Endothelial cell of umbilical vein (primary cell): Measurements from ENCODE around the gene FEN1. TPM values are rescaled to one million over a fixed set of nuclear protein-coding genes. Genes with fewer than 3 reads are reported as not detected.

Experiments
- BruUV-seq: library from RNA; stranded (reverse); fragments of 400-500 nt; replicated peaks from 2 replicates; lab custom pipeline; 2021; lab: Mats Ljungman, UMichigan
- CTCF ChIA-PET: fragments of 300-600, 350-600 bp; sonication (Branson Sonifier 250); formaldehyde crosslinking; loops from one replicate; lab custom pipeline; 2021; ENCODE audit warnings: antibody characterized with exemption, inconsistent platforms; lab: Charles Lee
- POLR2A ChIA-PET: fragments of 300-600, 350-600 bp; sonication (Branson Sonifier 250); formaldehyde crosslinking; loops from one replicate; lab custom pipeline; 2021; ENCODE audit warnings: antibody characterized with exemption, inconsistent platforms; lab: Charles Lee
- DNase-seq: peaks from one replicate; pipeline ENCODE4 v3.0.0-alpha.2; 2011; ENCODE audit warnings: low read depth, low spot score
- FAIRE-seq: peaks from 2 replicates; lab custom pipeline; 2011; peaks lifted over from hg19 to GRCh38; lab: Jason Lieb, UNC
- H2AFZ ChIP-seq: 2 replicates; pipeline ENCODE4 v1.6.0; 2012; ENCODE audit warnings: low read depth, low read length, control low read depth, inconsistent platforms
- H3K27ac ChIP-seq: 2 replicates; pipeline ENCODE4 v1.5.1; 2011; ENCODE audit warnings: low read depth, mild to moderate bottlenecking, control low read depth, low read length, moderate library complexity; ENCODE audit not compliant: insufficient read depth
- H3K27me3 ChIP-seq, 2 experiments: 2 replicates each; pipeline versions ENCODE4 v1.6.0 to v1.6.1; 2011; ENCODE audit warnings: low read length in 2 of 2, mixed read lengths in 1 of 2; ENCODE audit not compliant: control insufficient read depth in 2 of 2, insufficient read depth in 2 of 2
- H3K36me3 ChIP-seq, 2 experiments: 2 replicates in 1 of 2; 3 replicates in 1 of 2; pipeline ENCODE4 v1.5.1; 2011; ENCODE audit warnings: low read length in 2 of 2, mild to moderate bottlenecking in 1 of 2, moderate library complexity in 1 of 2; ENCODE audit not compliant: control insufficient read depth in 2 of 2, insufficient read depth in 2 of 2; ENCODE audit errors: extremely low read depth in 1 of 2
- H3K4me1 ChIP-seq: 3 replicates; pipeline ENCODE4 v1.5.1; 2011; ENCODE audit warnings: mild to moderate bottlenecking, low read length; ENCODE audit not compliant: control insufficient read depth, insufficient read depth; ENCODE audit errors: extremely low read depth
- H3K4me2 ChIP-seq: 2 replicates; pipeline ENCODE4 v1.6.1; 2011; ENCODE audit warnings: low read length, control low read depth, mixed read lengths; ENCODE audit not compliant: insufficient read depth
- H3K4me3 ChIP-seq, 3 experiments: fragments of 200-600 bp in 1 of 3; sonication (generic), shearing (Covaris generic) in 1 of 3; replicated peaks in 1 of 3; 2 replicates each; pipeline ENCODE4 v1.5.1; 2011 to 2016; ENCODE audit warnings: control low read depth in 3 of 3, low read length in 3 of 3, mild to moderate bottlenecking in 2 of 3, inconsistent platforms in 1 of 3, low read depth in 1 of 3, moderate library complexity in 1 of 3; ENCODE audit not compliant: insufficient read depth in 1 of 3
- H3K79me2 ChIP-seq: 2 replicates; pipeline ENCODE4 v1.6.0; 2012; ENCODE audit warnings: low read length, inconsistent platforms; ENCODE audit not compliant: control insufficient read depth, insufficient read depth
- H3K9ac ChIP-seq: replicated peaks from 2 replicates; pipeline ENCODE3; 2011; ENCODE audit warnings: low read length, control low read depth; ENCODE audit not compliant: insufficient read depth; ENCODE audit errors: extremely low read depth
- H3K9me1 ChIP-seq: replicated peaks from 3 replicates; pipeline ENCODE4 v1.6.0; 2011; ENCODE audit warnings: mild to moderate bottlenecking, low read length; ENCODE audit not compliant: control insufficient read depth, insufficient read depth; ENCODE audit errors: extremely low read depth
- H3K9me3 ChIP-seq: replicated peaks from 2 replicates; pipeline ENCODE4 v1.5.1; 2012; ENCODE audit warnings: low read length, inconsistent platforms; ENCODE audit not compliant: control insufficient read depth, insufficient read depth
- H4K20me1 ChIP-seq: replicated peaks from 2 replicates; pipeline ENCODE3; 2011; ENCODE audit warnings: mild to moderate bottlenecking, low read length; ENCODE audit not compliant: control insufficient read depth, insufficient read depth; ENCODE audit errors: extremely low read depth
- EZH2 ChIP-seq: IDR thresholded peaks from 2 replicates; pipeline ENCODE4 v1.6.1; 2012; ENCODE audit warnings: borderline replicate concordance, low read depth, mild to moderate bottlenecking, moderate library complexity, low read length, inconsistent platforms; ENCODE audit not compliant: severe bottlenecking
- FOS ChIP-seq: IDR thresholded peaks from 2 replicates; pipeline ENCODE4 v1.6.1; 2011; ENCODE audit warnings: mild to moderate bottlenecking, low read length, moderate library complexity, borderline replicate concordance; ENCODE audit not compliant: insufficient read depth
- GATA2 ChIP-seq: IDR thresholded peaks from 2 replicates; pipeline ENCODE4 v1.7.0; 2011; ENCODE audit warnings: low read depth, mild to moderate bottlenecking, moderate library complexity, mixed read lengths, low read length; ENCODE audit not compliant: insufficient read length, insufficient read depth
- MYC ChIP-seq: IDR thresholded peaks from one replicate; pipeline ENCODE4 v1.6.1; 2011; ENCODE audit warnings: mild to moderate bottlenecking, low read depth, low read length
- POLR2A ChIP-seq: IDR thresholded peaks from 2 replicates; pipeline ENCODE4 v1.6.1; 2012; ENCODE audit warnings: low read depth, mild to moderate bottlenecking, control low read depth, low read length
- POLR2AphosphoS5 ChIP-seq: IDR thresholded peaks from 2 replicates; pipeline ENCODE4 v1.6.1; 2012; ENCODE audit warnings: low read depth, mild to moderate bottlenecking, control low read depth, low read length, moderate library complexity; ENCODE audit not compliant: insufficient read depth
- dilution Hi-C: fragments of 300-500 bp; cut with MboI; formaldehyde crosslinking; loops from one replicate; pipeline ENCODE4 v1.15.0; 2019; ENCODE audit warnings: low sequenced_read_pairs; ENCODE audit not compliant: extremely low pct_ligation_motif_present
- intact Hi-C: fragments of 100-400 bp; cut with micrococcal nuclease; formaldehyde crosslinking; loops from one replicate; pipeline ENCODE4 v1.10.0; 2022
- polyA plus RNA-seq, 4 experiments: library from polyadenylated mRNA; depleted of rRNA in 3 of 4; stranded (reverse) in 3 of 4; unstranded in 1 of 4; fragments of >200 nt; gene quantifications; 2 replicates each; pipeline versions ENCODE4 v1.2.1 to v1.2.3, GENCODE V29; 2011 to 2012; ENCODE audit warnings: missing spikeins in 1 of 4
- total RNA-seq: library from RNA; stranded (reverse); gene quantifications from 2 replicates; pipeline ENCODE4 v1.2.3, GENCODE V29; 2021
- TF ChIP-seq, protein P1 (sequence below), 2 donors: IDR thresholded peaks; 1 replicate in 1 of 2; 2 replicates in 1 of 2; pipeline ENCODE4 v1.5.1; 2011; ENCODE audit warnings: low read length in 2 of 2, mild to moderate bottlenecking in 2 of 2, moderate library complexity in 2 of 2, control low read depth in 1 of 2, inconsistent platforms in 1 of 2, low read depth in 1 of 2; ENCODE audit not compliant: insufficient read depth in 1 of 2; ENCODE audit errors: extremely low read depth in 1 of 2
- TF ChIP-seq, protein P2 (sequence below): IDR thresholded peaks from 2 replicates; pipeline ENCODE4 v1.6.1; 2011; ENCODE audit not compliant: insufficient read depth, insufficient read length

Gene FEN1
- total and polyA plus RNA-seq, 2 donors (not counting 3 experiments of a cell fraction or from before 2014, with no cell fraction given) = 29.3 to 60.5 TPM

DNA sequence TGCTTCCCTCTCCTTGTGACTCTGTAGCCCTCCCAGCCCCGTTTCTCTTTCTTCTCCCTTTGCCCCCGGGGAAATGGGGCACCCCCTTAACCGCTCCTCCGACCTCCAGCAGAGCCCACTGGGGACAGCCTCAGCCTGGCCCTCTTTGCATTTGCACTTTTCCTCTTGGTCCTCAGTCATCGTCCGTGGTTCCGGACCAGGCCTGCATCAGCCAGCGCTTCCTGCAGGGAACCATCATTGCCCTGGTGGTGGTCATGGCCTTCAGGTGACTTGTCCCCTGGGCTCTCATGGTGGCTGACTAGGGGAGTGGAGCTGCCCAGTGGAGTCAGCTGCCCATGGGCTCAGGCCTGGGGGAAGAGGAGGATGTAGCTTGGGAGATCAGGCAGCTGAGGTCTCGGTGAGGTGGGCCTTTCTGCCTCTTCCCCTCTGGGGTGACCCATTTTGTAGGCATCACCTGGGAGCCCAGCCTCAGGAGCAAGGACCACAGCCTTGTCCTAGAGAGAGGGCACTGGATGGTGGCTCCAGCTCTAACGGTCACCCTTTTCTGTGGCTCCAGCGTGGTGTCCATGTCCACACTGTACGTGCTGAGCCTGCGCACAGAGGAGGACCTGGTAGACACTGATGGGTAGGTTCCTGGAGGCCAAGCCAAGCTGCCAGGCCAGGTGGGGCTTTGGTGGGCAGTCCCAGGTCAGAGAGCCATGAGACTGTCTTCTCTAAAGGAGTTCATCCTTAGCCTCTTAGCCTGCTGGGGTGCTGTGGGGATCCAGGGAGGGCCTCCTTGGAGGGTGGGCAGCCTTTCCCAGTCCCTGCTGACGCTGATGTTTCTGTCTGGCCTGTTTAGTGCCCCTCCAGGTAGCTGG is 12.8 kb upstream of the FEN1 start:
- intact Hi-C loops = no loop called here
- POLR2A ChIA-PET = interaction anchor here (0.6 kb wide), 1 partner anchor 220 kb away, joined by 5 read pairs; no protein-coding TSS in a partner anchor

More for the DNA sequence above, 12.8 kb upstream of the FEN1 start:
- Histone ChIP-seq H3K9me1 (no peaks in the 10 kb centered on the region), H2AFZ (no peak overlapping the region), H3K9ac (no peak overlapping the region), H3K27me3 (no peaks in the 10 kb centered on the region), H3K4me2 (no peak overlapping the region), H3K4me3 (no peak overlapping the region), H3K79me2 (no peaks in the 10 kb centered on the region), H3K9me3 (no peaks in the 10 kb centered on the region), H3K27ac (no peak overlapping the region), H3K4me1 (no peaks in the 10 kb centered on the region), H3K36me3 (peaks cover 0 to 4% of the 10 kb centered on the region in 2 experiments), H4K20me1 (no peaks in the 10 kb centered on the region)
- no TSS peak for BruUV-seq
- dilution Hi-C loops = no loop called here
- FAIRE-seq = no peak
- CTCF ChIA-PET = interaction anchor here (0.6 to 2.3 kb wide), 6 partner anchors 8 to 119 kb away, joined by 3 to 13 read pairs (median 6); no protein-coding TSS in a partner anchor
- TF ChIP-seq POLR2A (no peak), MYC (no peak), POLR2AphosphoS5 (no peak), FOS (no peak), GATA2 (no peak), EZH2 (no peak)
- TF ChIP-seq, protein P1, sequence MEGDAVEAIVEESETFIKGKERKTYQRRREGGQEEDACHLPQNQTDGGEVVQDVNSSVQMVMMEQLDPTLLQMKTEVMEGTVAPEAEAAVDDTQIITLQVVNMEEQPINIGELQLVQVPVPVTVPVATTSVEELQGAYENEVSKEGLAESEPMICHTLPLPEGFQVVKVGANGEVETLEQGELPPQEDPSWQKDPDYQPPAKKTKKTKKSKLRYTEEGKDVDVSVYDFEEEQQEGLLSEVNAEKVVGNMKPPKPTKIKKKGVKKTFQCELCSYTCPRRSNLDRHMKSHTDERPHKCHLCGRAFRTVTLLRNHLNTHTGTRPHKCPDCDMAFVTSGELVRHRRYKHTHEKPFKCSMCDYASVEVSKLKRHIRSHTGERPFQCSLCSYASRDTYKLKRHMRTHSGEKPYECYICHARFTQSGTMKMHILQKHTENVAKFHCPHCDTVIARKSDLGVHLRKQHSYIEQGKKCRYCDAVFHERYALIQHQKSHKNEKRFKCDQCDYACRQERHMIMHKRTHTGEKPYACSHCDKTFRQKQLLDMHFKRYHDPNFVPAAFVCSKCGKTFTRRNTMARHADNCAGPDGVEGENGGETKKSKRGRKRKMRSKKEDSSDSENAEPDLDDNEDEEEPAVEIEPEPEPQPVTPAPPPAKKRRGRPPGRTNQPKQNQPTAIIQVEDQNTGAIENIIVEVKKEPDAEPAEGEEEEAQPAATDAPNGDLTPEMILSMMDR (IDR thresholded peaks at IDR 0.05; ENCODE audit: extremely low read depth in 1 of 2, insufficient read depth in 1 of 2, low read depth in 1 of 2, low read length in 2 of 2) = no peak
- TF ChIP-seq, protein P2, sequence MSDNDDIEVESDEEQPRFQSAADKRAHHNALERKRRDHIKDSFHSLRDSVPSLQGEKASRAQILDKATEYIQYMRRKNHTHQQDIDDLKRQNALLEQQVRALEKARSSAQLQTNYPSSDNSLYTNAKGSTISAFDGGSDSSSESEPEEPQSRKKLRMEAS = no peak
- DNase-seq = no peak
